ENCODE measurements around the gene FAM13A.

- TF ChIP-seq CTCF (IDR thresholded peaks at IDR 0.05; ENCODE audit: insufficient read depth, low read length, poor library complexity, severe bottlenecking) (no peak), EZH2phosphoT487 (conservative IDR thresholded peaks at IDR 0.05; ENCODE audit: low read length) (no peak)
Observed at GRCh38 chr4:89029591-89029990, 27.4 kb downstream of the FAM13A start.
